Common myeloid progenitor, CD34-positive (primary cell): ENCODE measurements around the gene RAP1A.

Experiments used
- CTCF ChIA-PET: fragments of 350-600 bp; sonication (Branson Sonifier 250); formaldehyde crosslinking; loops from one replicate; lab custom pipeline; 2021; ENCODE audit warnings: antibody characterized with exemption; lab: Charles Lee
- POLR2A ChIA-PET: fragments of 350-600 bp; sonication (Branson Sonifier 250); formaldehyde crosslinking; loops from one replicate; lab custom pipeline; 2021; ENCODE audit warnings: antibody characterized with exemption; lab: Charles Lee
- DNase-seq, 3 donors: peaks; one replicate each; pipeline versions ENCODE4 v3.0.0 to v3.0.0-alpha.2; 2013
- H3K27ac ChIP-seq, 2 experiments: 1 replicate in 1 of 2; 2 replicates in 1 of 2; pipeline ENCODE4 v1.7.0; 2013; ENCODE audit warnings: inconsistent platforms in 2 of 2, low read length in 2 of 2, mild to moderate bottlenecking in 2 of 2, low read depth in 1 of 2, moderate library complexity in 1 of 2; ENCODE audit not compliant: severe bottlenecking in 2 of 2, insufficient read depth in 1 of 2, poor library complexity in 1 of 2
- H3K27me3 ChIP-seq, 5 experiments: replicated peaks in 2 of 5; 1 replicate in 3 of 5; 2 replicates in 2 of 5; pipeline versions ENCODE4 v1.6.1 to v1.7.0; 2013; ENCODE audit warnings: low read length in 4 of 5, mild to moderate bottlenecking in 2 of 5, moderate library complexity in 2 of 5, inconsistent platforms in 1 of 5; ENCODE audit not compliant: insufficient read depth in 5 of 5, control insufficient read depth in 4 of 5
- H3K36me3 ChIP-seq, 4 experiments: 1 replicate in 2 of 4; 2 replicates in 2 of 4; pipeline versions ENCODE4 v1.6.1 to v1.7.0; 2013; ENCODE audit warnings: low read length in 3 of 4, control low read depth in 1 of 4, mild to moderate bottlenecking in 1 of 4; ENCODE audit not compliant: control insufficient read depth in 4 of 4, insufficient read depth in 4 of 4
- H3K4me1 ChIP-seq, 4 experiments: 1 replicate in 3 of 4; 2 replicates in 1 of 4; pipeline versions ENCODE4 v1.6.1 to v1.7.1; 2013; ENCODE audit warnings: low read length in 3 of 4, mild to moderate bottlenecking in 3 of 4, control low read depth in 1 of 4, inconsistent platforms in 1 of 4, moderate library complexity in 1 of 4; ENCODE audit not compliant: control insufficient read depth in 4 of 4, insufficient read depth in 4 of 4; ENCODE audit errors: control extremely low read depth in 1 of 4
- H3K4me3 ChIP-seq, 7 experiments: 1 replicate in 4 of 7; 2 replicates in 3 of 7; pipeline versions ENCODE4 v1.5.1 to v1.7.0; 2013; ENCODE audit warnings: mild to moderate bottlenecking in 7 of 7, low read length in 6 of 7, moderate library complexity in 6 of 7, inconsistent platforms in 2 of 7, low read depth in 2 of 7, control low read depth in 1 of 7; ENCODE audit not compliant: insufficient read depth in 4 of 7, control insufficient read depth in 1 of 7; ENCODE audit errors: extremely low read depth in 1 of 7
- H3K9me3 ChIP-seq, 5 experiments: 1 replicate in 4 of 5; 2 replicates in 1 of 5; pipeline versions ENCODE4 v1.6.1 to v1.7.1; 2013; ENCODE audit warnings: low read length in 4 of 5, mild to moderate bottlenecking in 2 of 5, inconsistent platforms in 1 of 5, low read depth in 1 of 5, moderate library complexity in 1 of 5; ENCODE audit not compliant: control insufficient read depth in 4 of 5, insufficient read depth in 2 of 5; ENCODE audit errors: control extremely low read depth in 1 of 5
- WGBS: methylation state at CpG from one replicate; pipeline ENCODE4 v1.1.5; 2013; ENCODE audit not compliant: insufficient coverage; 5-methylcytosine and 5-hydroxymethylcytosine counted together

RAP1A gene

GRCh38 chr1:111581166-111581565, 38.4 kb upstream of the RAP1A start:
- Histone ChIP-seq H3K36me3 (no peaks in the 10 kb centered on the region), H3K27ac (peak overlapping the region in 1 of 2 experiments; percentile 12), H3K27me3 (no peaks in the 10 kb centered on the region), H3K4me1 (no peaks in the 10 kb centered on the region), H3K9me3 (no peaks in the 10 kb centered on the region), H3K4me3 (no peak overlapping the region)
- WGBS = 94% methylated on average over 2 of the region's 2 CpGs
- no peak for DNase-seq
- CTCF ChIA-PET = interaction anchor here (1.4 to 1.7 kb wide), 2 partner anchors 12 to 15 kb away, joined by 3 to 7 read pairs; no protein-coding TSS in a partner anchor
- POLR2A ChIA-PET = no interaction called here

DNA sequence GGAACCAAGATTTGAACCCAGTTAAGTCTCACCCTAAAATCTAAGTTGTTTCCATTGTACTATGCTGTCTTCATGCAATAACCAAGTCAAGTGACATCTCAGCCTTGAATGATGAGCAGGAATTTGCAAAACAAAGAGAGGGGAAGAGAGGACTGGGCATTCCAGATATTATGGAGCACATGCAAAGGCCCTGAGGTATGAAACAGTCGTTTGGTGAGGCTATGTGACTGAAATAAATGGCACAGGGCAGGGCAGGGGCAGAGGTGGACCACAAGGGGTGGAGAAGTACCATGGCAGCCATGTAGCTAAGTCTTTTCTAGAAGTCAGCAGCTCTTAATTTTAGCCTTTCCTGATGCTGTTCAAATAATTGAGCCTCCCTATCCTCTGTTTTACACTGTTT, 37.6 kb upstream of the RAP1A start:
- no peak overlapping the region for H3K27ac ChIP-seq
- 100% methylated on average over 1 of the region's 1 CpG for WGBS
- no peaks in the 10 kb centered on the region for H3K4me1 ChIP-seq
- no peaks in the 10 kb centered on the region for H3K9me3 ChIP-seq
- H3K36me3 ChIP-seq = no peaks in the 10 kb centered on the region
- H3K27me3 ChIP-seq = no peaks in the 10 kb centered on the region
- POLR2A ChIA-PET = no interaction called here
- no peak overlapping the region for H3K4me3 ChIP-seq
- no peak for DNase-seq
- CTCF ChIA-PET = interaction anchor here (1.0 to 1.7 kb wide), 8 partner anchors 9 to 74 kb away, joined by 3 to 7 read pairs (median 3); no protein-coding TSS in a partner anchor

- H3K27me3 ChIP-seq = no peaks in the 10 kb centered on the region
- H3K27ac ChIP-seq = no peak overlapping the region
- H3K4me1 ChIP-seq = peaks cover 0 to 3% (median 0%) of the 10 kb centered on the region in 4 experiments
- DNase-seq = no peak
- no peak overlapping the region for H3K4me3 ChIP-seq
- CTCF ChIA-PET = interaction anchor here (0.7 to 1.7 kb wide), 10 partner anchors 8 to 74 kb away, joined by 3 to 7 read pairs (median 3); no protein-coding TSS in a partner anchor
- H3K9me3 ChIP-seq = no peaks in the 10 kb centered on the region
- WGBS = 93% methylated on average over 3 of the region's 8 CpGs
- H3K36me3 ChIP-seq = no peaks in the 10 kb centered on the region
- POLR2A ChIA-PET = no interaction called here
Observed at GRCh38 chr1:111582644-111583618, 36.7 kb upstream of the RAP1A start.

- Histone ChIP-seq H3K4me1 (peaks cover 0 to 3% (median 0%) of the 10 kb centered on the region in 4 experiments), H3K36me3 (no peaks in the 10 kb centered on the region), H3K27me3 (no peaks in the 10 kb centered on the region), H3K4me3 (no peak overlapping the region), H3K9me3 (no peaks in the 10 kb centered on the region), H3K27ac (no peak overlapping the region)
- ChIA-PET POLR2A (no interaction called here), CTCF (no interaction called here)
- no CpG with 5 or more reads among the region's 1 CpG for WGBS
- DNase-seq = no peak
Observed at GRCh38 chr1:111585447-111586086, 34.0 kb upstream of the RAP1A start.

GRCh38 chr1:111586112-111586511, 33.5 kb upstream of the RAP1A start:
- WGBS = 100% methylated on average over 2 of the region's 2 CpGs
- ChIA-PET CTCF (interaction anchor here (0.6 to 0.7 kb wide), 2 partner anchors 13 to 37 kb away, joined by 3 to 4 read pairs; no protein-coding TSS in a partner anchor), POLR2A (no interaction called here)
- Histone ChIP-seq H3K27me3 (no peaks in the 10 kb centered on the region), H3K9me3 (no peaks in the 10 kb centered on the region), H3K27ac (no peak overlapping the region), H3K4me1 (peaks cover 0 to 3% (median 0%) of the 10 kb centered on the region in 4 experiments), H3K36me3 (no peaks in the 10 kb centered on the region), H3K4me3 (no peak overlapping the region)
- DNase-seq = no peak

GRCh38 chr1:111587509-111588174, 31.9 kb upstream of the RAP1A start:
- CTCF ChIA-PET = interaction anchor here (0.5 to 2.4 kb wide), 3 partner anchors 11 to 70 kb away, joined by 4 to 6 read pairs (median 4); no protein-coding TSS in a partner anchor
- H3K27me3 ChIP-seq = no peaks in the 10 kb centered on the region
- no peaks in the 10 kb centered on the region for H3K36me3 ChIP-seq
- POLR2A ChIA-PET = interaction anchor here (0.7 kb wide), 1 partner anchor 57 kb away, joined by 3 read pairs; no protein-coding TSS in a partner anchor
- no peak for DNase-seq
- H3K4me1 ChIP-seq = peaks cover 0 to 7% (median 4%) of the 10 kb centered on the region in 4 experiments
- H3K9me3 ChIP-seq = no peaks in the 10 kb centered on the region
- WGBS = 65% methylated on average over 4 of the region's 4 CpGs
- H3K4me3 ChIP-seq = no peak overlapping the region
- no peak overlapping the region for H3K27ac ChIP-seq
